ENCODE results near the gene MUC2.

DNA sequence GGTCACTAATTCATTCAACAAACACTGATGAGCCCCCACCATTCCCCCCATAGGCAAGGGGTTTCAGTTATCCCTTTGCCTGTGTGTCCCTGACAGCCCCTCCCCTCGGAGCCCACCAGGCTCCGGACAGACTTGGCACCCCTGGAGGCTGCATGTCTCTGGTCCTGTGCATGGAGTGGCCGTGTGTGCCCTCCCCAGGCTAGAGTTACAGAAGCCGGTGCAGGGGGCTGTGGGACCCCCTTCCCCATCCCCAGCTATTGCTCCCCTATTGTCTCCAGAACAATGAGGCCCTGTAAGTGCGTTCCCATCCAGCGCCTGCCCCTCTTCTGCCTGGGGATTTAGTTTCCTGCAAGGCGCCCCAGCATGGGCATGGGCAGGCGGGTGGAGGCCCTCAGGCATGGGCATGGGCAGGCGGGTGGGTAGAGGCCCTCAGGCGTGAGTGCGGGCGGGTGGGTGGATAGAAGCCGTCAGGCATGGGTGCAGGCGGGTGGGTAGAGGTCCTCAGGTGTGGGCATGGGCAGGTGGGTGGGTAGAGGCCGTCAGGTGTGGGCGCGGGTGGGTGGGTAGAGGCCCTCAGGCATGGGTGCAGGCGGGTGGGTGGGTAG lies 1.5 kb downstream of the MUC2 start:
- TF ChIP-seq CTCF (IDR thresholded peaks at IDR 0.05) = no peak
- TF ChIP-seq POLR2A (IDR thresholded peaks at IDR 0.05) = no peak
